Ascending aorta (tissue), 2 donors: ENCODE data around the gene B9D2. TPM values are rescaled to one million over a fixed set of nuclear protein-coding genes. Genes with fewer than 3 reads are reported as not detected.

Experiments used
- DNase-seq, 2 donors: peaks; one replicate each; pipeline ENCODE4 v3.0.0-alpha.2; 2019; ENCODE audit warnings: low spot score in 2 of 2
- H3K27ac ChIP-seq, 2 donors: fragments of 200-600 bp; sonication (generic); one replicate each; pipeline ENCODE4 v1.5.1; 2016 to 2017; ENCODE audit warnings: mild to moderate bottlenecking in 1 of 2
- H3K27me3 ChIP-seq: fragments of 200-600 bp; sonication (generic); one replicate; pipeline ENCODE4 v1.5.1; 2017
- H3K36me3 ChIP-seq, 2 donors: fragments of 200-600 bp; sonication (generic); one replicate each; pipeline ENCODE4 v1.5.1; 2016
- H3K4me1 ChIP-seq, 2 donors: fragments of 200-600 bp; sonication (generic); one replicate each; pipeline ENCODE4 v1.5.1; 2016 to 2017; ENCODE audit warnings: mild to moderate bottlenecking in 1 of 2
- H3K4me3 ChIP-seq, 2 donors: fragments of 200-600 bp; sonication (generic); one replicate each; pipeline ENCODE4 v1.5.1; 2016 to 2017; ENCODE audit warnings: mild to moderate bottlenecking in 1 of 2
- H3K9me3 ChIP-seq, 2 donors: fragments of 200-600 bp; sonication (generic); one replicate each; pipeline ENCODE4 v1.5.1; 2016
- CTCF ChIP-seq, 3 experiments: fragments of 200-600 bp in 2 of 3; fragments of 450-650 bp in 1 of 3; sonication (generic) in 2 of 3; IDR thresholded peaks; one replicate each; pipeline ENCODE4 v1.5.1; 2016 to 2019; ENCODE audit warnings: antibody characterized with exemption in 3 of 3, mild to moderate bottlenecking in 1 of 3, moderate library complexity in 1 of 3
- intact Hi-C: fragments of 100-400 bp; cut with DNase I; formaldehyde crosslinking; loops from one replicate; pipeline ENCODE4 v1.15.1; 2023
- total RNA-seq: library from RNA; depleted of rRNA; stranded (reverse); fragments of >200 nt; gene quantifications from one replicate; pipeline ENCODE4 v1.1.0, GENCODE V29; 2016

The B9D2 gene
- total RNA-seq, 1 donor from 2014 or later = 17.5 TPM

GRCh38 chr19:41344162-41344561, 19.8 kb downstream of the B9D2 start:
- Histone ChIP-seq H3K27me3 (no peaks in the 10 kb centered on the region), H3K4me1 (no peaks in the 10 kb centered on the region), H3K36me3 (peaks cover 53 to 80% of the 10 kb centered on the region in 2 donors), H3K9me3 (no peaks in the 10 kb centered on the region), H3K4me3 (no peak overlapping the region), H3K27ac (no peak overlapping the region)
- TF ChIP-seq CTCF (IDR thresholded peaks at IDR 0.05) = no peak
- intact Hi-C loops = no loop called here
- no peak for DNase-seq

DNA sequence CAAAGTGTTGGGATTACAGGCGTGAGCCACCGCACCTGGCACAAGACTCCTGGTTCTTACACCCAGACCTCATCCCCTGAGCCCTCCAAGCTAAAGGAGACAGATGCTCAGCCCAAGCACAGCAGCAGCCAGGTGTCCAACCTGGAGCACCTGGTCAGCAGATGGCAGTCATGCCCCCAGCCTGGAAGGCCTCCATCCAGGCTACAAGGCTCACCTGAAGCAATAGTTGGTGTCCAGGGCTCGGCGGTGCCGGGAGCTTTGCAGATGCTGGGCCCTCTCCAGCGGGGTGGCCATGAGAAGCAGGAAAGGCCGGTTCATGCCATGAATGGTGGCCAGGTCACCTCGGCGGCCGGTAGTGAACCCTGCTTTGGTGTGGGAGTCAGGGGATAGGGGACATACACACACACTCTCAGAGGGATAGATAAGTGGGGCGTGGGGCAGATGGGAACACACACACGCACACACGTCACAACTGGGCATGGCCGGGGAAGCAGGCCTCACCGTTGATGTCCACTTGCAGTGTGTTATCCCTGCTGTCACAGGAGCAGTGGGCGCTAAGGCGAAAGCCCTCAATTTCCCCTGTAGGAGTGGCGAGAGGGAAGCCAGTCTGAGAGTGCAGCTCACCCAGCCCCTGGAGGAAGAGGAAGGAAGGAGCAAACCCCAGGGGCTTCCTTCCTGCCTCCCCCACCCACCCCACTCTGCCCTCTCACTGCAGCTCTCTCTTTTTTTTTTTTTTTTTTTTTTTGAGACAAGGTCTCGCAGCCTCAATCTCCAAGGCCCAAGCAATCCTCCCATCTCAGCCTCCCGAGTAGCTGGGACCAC, 22.1 kb downstream of the B9D2 start:
- TF ChIP-seq CTCF (IDR thresholded peaks at IDR 0.05) = no peak
- H3K36me3 ChIP-seq = peaks cover 58 to 85% of the 10 kb centered on the region in 2 donors
- no peaks in the 10 kb centered on the region for H3K4me1 ChIP-seq
- H3K9me3 ChIP-seq = no peaks in the 10 kb centered on the region
- no peak for DNase-seq
- intact Hi-C loops = no loop called here
- no peak overlapping the region for H3K4me3 ChIP-seq
- no peak overlapping the region for H3K27ac ChIP-seq
- H3K27me3 ChIP-seq = no peaks in the 10 kb centered on the region

DNA sequence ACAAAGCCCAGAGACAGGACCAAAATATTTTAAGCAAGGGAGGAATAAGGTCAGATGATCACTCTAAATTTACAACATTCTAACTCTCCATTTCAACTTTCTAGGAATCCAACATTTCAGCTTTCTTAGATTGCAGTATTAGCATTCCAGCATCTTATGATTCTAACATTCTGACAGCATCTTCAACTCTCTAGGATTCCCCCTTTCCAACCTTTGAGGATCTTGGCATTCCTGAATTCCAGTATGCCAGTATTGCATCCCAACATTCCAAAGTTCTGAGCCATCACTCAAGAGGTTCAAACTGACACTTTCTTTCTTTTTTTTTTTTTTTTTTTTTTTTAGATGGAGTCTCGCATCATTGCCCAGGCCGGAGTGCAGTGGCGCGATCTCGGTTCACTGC, 24.0 kb downstream of the B9D2 start:
- H3K9me3 ChIP-seq = no peaks in the 10 kb centered on the region
- TF ChIP-seq CTCF (IDR thresholded peaks at IDR 0.05) = no peak
- no peak overlapping the region for H3K4me3 ChIP-seq
- intact Hi-C loops = no loop called here
- H3K36me3 ChIP-seq = peaks cover 57 to 83% of the 10 kb centered on the region in 2 donors
- H3K27ac ChIP-seq = no peak overlapping the region
- no peaks in the 10 kb centered on the region for H3K27me3 ChIP-seq
- DNase-seq = no peak
- no peaks in the 10 kb centered on the region for H3K4me1 ChIP-seq

DNA sequence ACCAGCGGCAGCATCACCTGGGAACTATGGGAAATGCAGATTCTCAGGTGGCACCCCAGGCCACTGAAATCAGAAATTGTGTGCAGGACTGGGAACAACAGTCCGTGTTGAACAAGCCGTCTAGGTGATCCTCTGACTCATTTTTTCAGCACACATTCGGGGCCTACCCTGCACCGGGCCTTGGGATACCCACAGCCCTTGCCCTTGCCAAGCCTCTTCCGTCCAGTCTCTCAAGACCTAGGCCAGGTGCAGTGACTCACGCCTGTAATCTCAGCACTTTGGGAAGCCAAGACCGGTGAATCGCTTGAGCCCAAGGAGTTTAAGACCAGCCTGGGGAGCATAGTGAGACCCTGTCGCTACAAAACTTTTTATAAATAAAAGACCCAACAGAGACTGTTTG, 28.5 kb downstream of the B9D2 start:
- Histone ChIP-seq H3K4me3 (no peak overlapping the region), H3K4me1 (no peaks in the 10 kb centered on the region), H3K27ac (no peak overlapping the region), H3K9me3 (no peaks in the 10 kb centered on the region), H3K36me3 (peaks cover 40 to 65% of the 10 kb centered on the region in 2 donors), H3K27me3 (no peaks in the 10 kb centered on the region)
- DNase-seq = no peak
- intact Hi-C loops = no loop called here
- no peak for TF ChIP-seq CTCF (IDR thresholded peaks at IDR 0.05)

DNA sequence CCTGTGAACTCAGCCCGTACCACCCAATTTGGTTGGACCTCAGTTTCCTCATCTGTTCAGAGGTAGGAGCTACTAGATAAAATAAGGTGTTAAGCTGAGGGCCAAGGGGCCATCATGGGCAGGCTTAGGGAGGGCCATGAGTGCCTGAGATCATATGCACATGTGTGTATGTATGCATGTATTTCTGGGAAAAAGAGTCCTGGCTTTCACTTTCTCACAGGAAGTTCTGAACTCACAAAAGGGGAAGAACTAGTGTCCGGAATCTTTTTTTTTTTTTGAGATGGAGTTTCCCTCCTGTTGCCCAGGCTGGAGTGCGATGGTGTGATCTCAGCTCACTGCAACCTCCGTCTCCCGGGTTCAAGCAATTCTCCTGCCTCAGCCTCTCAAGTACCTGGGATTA, 29.2 kb downstream of the B9D2 start:
- no peaks in the 10 kb centered on the region for H3K9me3 ChIP-seq
- H3K4me1 ChIP-seq = no peaks in the 10 kb centered on the region
- intact Hi-C loops = no loop called here
- no peak overlapping the region for H3K4me3 ChIP-seq
- DNase-seq = no peak
- TF ChIP-seq CTCF (IDR thresholded peaks at IDR 0.05) = no peak
- H3K27me3 ChIP-seq = no peaks in the 10 kb centered on the region
- H3K36me3 ChIP-seq = peaks cover 39 to 68% of the 10 kb centered on the region in 2 donors
- no peak overlapping the region for H3K27ac ChIP-seq
